H1 (cell line): ENCODE results near the gene FRMD6. TPM values are rescaled to one million over a fixed set of nuclear protein-coding genes. Genes with fewer than 3 reads are reported as not detected.

ENCODE experiments used
- CTCF ChIA-PET: fragments of 300-600 bp; sonication (Branson Sonifier 250); formaldehyde crosslinking; loops from one replicate; lab custom pipeline; 2021; ENCODE audit not compliant: partially characterized antibody; lab: Charles Lee
- POLR2A ChIA-PET: fragments of 300-600 bp; sonication (Branson Sonifier 250); formaldehyde crosslinking; loops from one replicate; lab custom pipeline; 2021; ENCODE audit warnings: inconsistent platforms; ENCODE audit not compliant: partially characterized antibody; lab: Charles Lee
- DNase-seq, 2 experiments: peaks; one replicate each; pipeline versions ENCODE4 v3.0.0 to v3.0.0-alpha.2; 2010 to 2022; ENCODE audit warnings: low spot score in 2 of 2, low read depth in 1 of 2, mixed read lengths in 1 of 2
- FAIRE-seq: peaks from 2 replicates; lab custom pipeline; 2011; peaks lifted over from hg19 to GRCh38; lab: Jason Lieb, UNC
- H2AFZ ChIP-seq: 2 replicates; pipeline ENCODE4 v1.8.1; 2012; ENCODE audit warnings: low read length, inconsistent platforms
- H2AK5ac ChIP-seq: 2 replicates; pipeline ENCODE4 v1.6.1; 2013; ENCODE audit warnings: low read depth, low read length
- H2BK120ac ChIP-seq: replicated peaks from 2 replicates; pipeline ENCODE3; 2013; ENCODE audit warnings: low read depth, low read length, inconsistent platforms
- H2BK12ac ChIP-seq: 2 replicates; pipeline ENCODE4 v1.6.1; 2013; ENCODE audit warnings: low read depth, low read length
- H2BK15ac ChIP-seq: 2 replicates; pipeline ENCODE4 v1.6.1; 2013; ENCODE audit warnings: low read length
- H2BK20ac ChIP-seq: 2 replicates; pipeline ENCODE4 v1.6.1; 2013; ENCODE audit warnings: low read length
- H2BK5ac ChIP-seq: 2 replicates; pipeline ENCODE4 v1.6.1; 2013; ENCODE audit warnings: low read depth, low read length
- H3K14ac ChIP-seq: 2 replicates; pipeline ENCODE4 v1.6.1; 2013; ENCODE audit warnings: inconsistent platforms; ENCODE audit not compliant: insufficient read length
- H3K18ac ChIP-seq: 2 replicates; pipeline ENCODE4 v1.6.1; 2013; ENCODE audit warnings: low read length; ENCODE audit errors: extremely low read depth
- H3K23ac ChIP-seq: 2 replicates; pipeline ENCODE4 v1.6.1; 2013; ENCODE audit warnings: inconsistent platforms; ENCODE audit not compliant: insufficient read length
- H3K23me2 ChIP-seq: 2 replicates; pipeline ENCODE4 v1.6.1; 2013; ENCODE audit warnings: low read depth, low read length
- H3K27ac ChIP-seq: 2 replicates; pipeline ENCODE4 v1.6.1; 2011; ENCODE audit warnings: low read depth, low read length, inconsistent platforms
- H3K27me3 ChIP-seq, 4 experiments: replicated peaks in 1 of 4; 1 replicate in 1 of 4; 2 replicates in 3 of 4; pipeline versions ENCODE4 v1.6.1 to v1.8.1; 2011 to 2013; ENCODE audit warnings: low read length in 3 of 4, mild to moderate bottlenecking in 3 of 4, inconsistent platforms in 2 of 4, mixed read lengths in 2 of 4, moderate library complexity in 1 of 4; ENCODE audit not compliant: control insufficient read depth in 3 of 4, insufficient read depth in 3 of 4; ENCODE audit errors: extremely low read depth in 1 of 4
- H3K36me3 ChIP-seq, 4 experiments: 2 replicates each; pipeline versions ENCODE4 v1.6.1 to v1.8.1; 2011 to 2013; ENCODE audit warnings: mild to moderate bottlenecking in 4 of 4, low read length in 3 of 4, moderate library complexity in 2 of 4, control low read depth in 1 of 4, inconsistent platforms in 1 of 4; ENCODE audit not compliant: insufficient read depth in 4 of 4, control insufficient read depth in 2 of 4
- H3K4ac ChIP-seq: replicated peaks from 2 replicates; pipeline ENCODE3; 2013; ENCODE audit warnings: low read length, low read depth, mixed read lengths, inconsistent platforms; ENCODE audit not compliant: insufficient read length
- H3K4me1 ChIP-seq, 4 experiments: replicated peaks in 1 of 4; 1 replicate in 1 of 4; 2 replicates in 3 of 4; pipeline versions ENCODE4 v1.6.1 to v1.8.1; 2011 to 2013; ENCODE audit warnings: low read length in 3 of 4, inconsistent platforms in 2 of 4, mixed read lengths in 1 of 4; ENCODE audit not compliant: insufficient read depth in 4 of 4, control insufficient read depth in 3 of 4
- H3K4me2 ChIP-seq, 2 experiments: 2 replicates each; pipeline versions ENCODE4 v1.6.1 to v1.8.1; 2011 to 2013; ENCODE audit warnings: low read depth in 2 of 2, low read length in 2 of 2, control low read depth in 1 of 2, inconsistent platforms in 1 of 2, mild to moderate bottlenecking in 1 of 2; ENCODE audit not compliant: insufficient read depth in 1 of 2
- H3K4me3 ChIP-seq, 4 experiments: fragments of 200-600, 300-600 bp in 1 of 4; sonication (generic), shearing (Covaris generic), sonication (Bioruptor Twin) in 1 of 4; 2 replicates each; pipeline versions ENCODE4 v1.5.1 to v1.8.1; 2011 to 2016; ENCODE audit warnings: low read length in 4 of 4, low read depth in 3 of 4, control low read depth in 2 of 4, inconsistent platforms in 2 of 4, mild to moderate bottlenecking in 2 of 4, mixed read lengths in 1 of 4, moderate library complexity in 1 of 4; ENCODE audit not compliant: insufficient read depth in 2 of 4; ENCODE audit errors: extremely low read depth in 1 of 4
- H3K56ac ChIP-seq: replicated peaks from 2 replicates; pipeline ENCODE3; 2013; ENCODE audit warnings: low read depth, mild to moderate bottlenecking, mixed read lengths, low read length, inconsistent platforms; ENCODE audit not compliant: insufficient read length
- H3K79me1 ChIP-seq: 2 replicates; pipeline ENCODE4 v1.6.1; 2013; ENCODE audit warnings: low read depth, low read length, control low read depth
- H3K79me2 ChIP-seq, 2 experiments: 2 replicates each; pipeline versions ENCODE4 v1.6.1 to v1.8.1; 2012 to 2013; ENCODE audit warnings: low read length in 2 of 2, mild to moderate bottlenecking in 2 of 2, inconsistent platforms in 1 of 2; ENCODE audit not compliant: insufficient read depth in 2 of 2, control insufficient read depth in 1 of 2
- H3K9ac ChIP-seq, 4 experiments: replicated peaks in 1 of 4; 1 replicate in 1 of 4; 2 replicates in 3 of 4; pipeline versions ENCODE4 v1.6.1 to v1.8.1; 2011 to 2013; ENCODE audit warnings: low read depth in 3 of 4, low read length in 3 of 4, control low read depth in 2 of 4, mild to moderate bottlenecking in 2 of 4, moderate library complexity in 2 of 4, inconsistent platforms in 1 of 4; ENCODE audit errors: extremely low read depth in 1 of 4
- H3K9me3 ChIP-seq, 2 experiments: 2 replicates each; pipeline versions ENCODE4 v1.6.1 to v1.8.1; 2012 to 2013; ENCODE audit warnings: mild to moderate bottlenecking in 2 of 2, moderate library complexity in 2 of 2, control low read depth in 1 of 2, inconsistent platforms in 1 of 2, low read depth in 1 of 2, low read length in 1 of 2, mixed read lengths in 1 of 2; ENCODE audit not compliant: insufficient read depth in 2 of 2
- H4K20me1 ChIP-seq, 2 experiments: replicated peaks in 1 of 2; 2 replicates each; pipeline versions ENCODE3 to v1.8.1; 2011 to 2013; ENCODE audit warnings: inconsistent platforms in 2 of 2, low read length in 2 of 2, mild to moderate bottlenecking in 1 of 2; ENCODE audit not compliant: insufficient read depth in 2 of 2, control insufficient read depth in 1 of 2
- H4K5ac ChIP-seq: 2 replicates; pipeline ENCODE4 v1.6.1; 2013; ENCODE audit warnings: low read length, low read depth, mixed read lengths, inconsistent platforms; ENCODE audit not compliant: insufficient read length
- H4K8ac ChIP-seq: 2 replicates; pipeline ENCODE4 v1.8.0; 2013; ENCODE audit warnings: mild to moderate bottlenecking, moderate library complexity, low read length, inconsistent platforms; ENCODE audit not compliant: insufficient read depth; ENCODE audit errors: extremely low read depth
- H4K91ac ChIP-seq: replicated peaks from 2 replicates; pipeline ENCODE3; 2013; ENCODE audit warnings: low read length, mixed read lengths, inconsistent platforms; ENCODE audit not compliant: insufficient read length
- NANOG ChIP-seq: IDR thresholded peaks from 2 replicates; pipeline ENCODE4 v1.6.1; 2011; ENCODE audit warnings: low read length, low read depth, mild to moderate bottlenecking, inconsistent platforms; ENCODE audit not compliant: insufficient read depth, poor library complexity, severe bottlenecking
- POLR2A ChIP-seq, 2 experiments: IDR thresholded peaks; 1 replicate in 1 of 2; 2 replicates in 1 of 2; pipeline ENCODE4 v1.6.1; 2011; ENCODE audit warnings: low read depth in 2 of 2, low read length in 2 of 2, mild to moderate bottlenecking in 2 of 2; ENCODE audit errors: control extremely low read depth in 1 of 2
- SP2 ChIP-seq: IDR thresholded peaks from 2 replicates; pipeline ENCODE4 v1.6.1; 2012; ENCODE audit warnings: mild to moderate bottlenecking, low read length, inconsistent platforms
- WGBS, 2 experiments: shearing (Covaris generic) in 1 of 2; methylation state at CpG; one replicate each; pipeline versions ENCODE4 v1.1.6 to v1.1.7; 2013 to 2015; ENCODE audit warnings: low lambda C conversion rate in 2 of 2, mixed read lengths in 2 of 2, inconsistent platforms in 1 of 2, low coverage in 1 of 2, missing lambda C conversion rate in 1 of 2; ENCODE audit not compliant: insufficient replicate concordance in 2 of 2, insufficient coverage in 1 of 2, insufficient read length in 1 of 2; ENCODE audit errors: extremely low coverage in 1 of 2, missing lambda C conversion rate in 1 of 2; 5-methylcytosine and 5-hydroxymethylcytosine counted together
- polyA plus RNA-seq, 7 experiments: library from polyadenylated mRNA; depleted of rRNA in 3 of 7; stranded (reverse) in 5 of 7; unstranded in 2 of 7; fragments of >200 nt in 5 of 7; fragments of 200-250 nt in 2 of 7; gene quantifications; 1 replicate in 5 of 7; 2 replicates in 1 of 7; 4 replicates in 1 of 7; pipeline versions ENCODE4 v1.2.1 to v1.2.3, GENCODE V29; 2011 to 2013; ENCODE audit warnings: missing spikeins in 2 of 7, mixed read lengths in 2 of 7
- total RNA-seq: library from RNA; stranded (reverse); fragmentation: NEBNext Ultra II Directional; extraction: Animal tissue kit (Norgen Biotek cat#: 25700); gene quantifications from 2 replicates; pipeline ENCODE4 v1.2.1, GENCODE V29; 2021

The FRMD6 gene
- total and polyA plus RNA-seq, 2 of the 8 experiments (the other 6 are each of a cell fraction or from before 2014, with no cell fraction given), result 5.4 to 23.7 TPM

- POLR2A ChIA-PET, result no interaction called here
- no peak for FAIRE-seq
- TF ChIP-seq SP2 (no peak), POLR2A (IDR thresholded peaks at IDR 0.05; ENCODE audit: control extremely low read depth in 1 of 2, low read depth in 2 of 2, low read length in 2 of 2) (no peak), NANOG (no peak)
Measured at GRCh38 chr14:51707327-51707726, 55.6 kb downstream of the FRMD6 start.

More at GRCh38 chr14:51707327-51707726, 55.6 kb downstream of the FRMD6 start:
- H3K79me1 ChIP-seq, result no peaks in the 10 kb centered on the region
- no peaks in the 10 kb centered on the region for H3K9me3 ChIP-seq
- no peak for DNase-seq
- 81% methylated on average over 2 of the region's 2 CpGs; no CpG with 5 or more reads in 1 of the 2 experiments for WGBS, 2 experiments
- no peak overlapping the region for H3K4me2 ChIP-seq
- H3K18ac ChIP-seq, result no peak overlapping the region
- no peak overlapping the region for H2BK15ac ChIP-seq
- no peak overlapping the region for H3K9ac ChIP-seq
- no peaks in the 10 kb centered on the region for H4K20me1 ChIP-seq
- no peak overlapping the region for H2BK12ac ChIP-seq
- peaks cover 0 to 16% (median 1%) of the 10 kb centered on the region in 4 experiments; a peak in 4 of 8 replicates for H3K36me3 ChIP-seq
- no peaks in the 10 kb centered on the region for H3K27me3 ChIP-seq
- no peak overlapping the region for H3K14ac ChIP-seq
- CTCF ChIA-PET, result interaction anchor here (0.7 to 1.3 kb wide), 3 partner anchors 43 to 568 kb away, joined by 3 to 6 read pairs (median 3); no protein-coding TSS in a partner anchor
- no peak overlapping the region for H2BK20ac ChIP-seq
- no peak overlapping the region for H3K4me3 ChIP-seq
- H4K8ac ChIP-seq, result no peak overlapping the region
- H2BK120ac ChIP-seq, result no peak overlapping the region
- H4K5ac ChIP-seq, result no peak overlapping the region
- no peak overlapping the region for H2AK5ac ChIP-seq
- no peak overlapping the region for H3K23ac ChIP-seq
- no peak overlapping the region for H3K4ac ChIP-seq
- no peak overlapping the region for H4K91ac ChIP-seq
- no peak overlapping the region for H3K56ac ChIP-seq
- H2AFZ ChIP-seq, result no peak overlapping the region
- no peak overlapping the region for H3K27ac ChIP-seq
- H3K4me1 ChIP-seq, result peaks cover 2 to 15% (median 5%) of the 10 kb centered on the region in 4 experiments; a peak in 4 of 7 replicates
- H3K23me2 ChIP-seq, result no peaks in the 10 kb centered on the region
- no peaks in the 10 kb centered on the region for H3K79me2 ChIP-seq
- no peak overlapping the region for H2BK5ac ChIP-seq
